GM23338 (cell line): ENCODE data around the gene FAM209B. TPM values are rescaled to one million over a fixed set of nuclear protein-coding genes. Genes with fewer than 3 reads are reported as not detected.

ENCODE experiments used
- ATAC-seq: fragments of 200-7000 bp; cut with Tn5 transposase; 3 replicates; pipeline ENCODE4 v1.9.1; 2020
- DNase-seq: peaks from one replicate; pipeline ENCODE4 v3.0.0-alpha.2; 2015; ENCODE audit warnings: low spot score
- H2AFZ ChIP-seq: fragments of 200-600 bp; sonication (generic); 2 replicates; pipeline ENCODE4 v1.8.0; 2016; ENCODE audit warnings: antibody characterized with exemption, mild to moderate bottlenecking, moderate library complexity
- H3F3A ChIP-seq: fragments of 200-600 bp; sonication (generic); replicated peaks from 2 replicates; pipeline ENCODE4 v1.8.0; 2017; ENCODE audit warnings: antibody characterized with exemption, mixed run types, low read depth
- H3K27ac ChIP-seq: fragments of 200-600 bp; sonication (generic); 2 replicates; pipeline ENCODE4 v1.6.1; 2016; ENCODE audit warnings: low read depth
- H3K27me3 ChIP-seq: fragments of 200-600 bp; sonication (generic); 2 replicates; pipeline ENCODE4 v1.8.0; 2016; ENCODE audit warnings: mild to moderate bottlenecking, mixed run types, moderate library complexity; ENCODE audit not compliant: insufficient read depth
- H3K36me3 ChIP-seq: fragments of 200-600 bp; sonication (generic); 2 replicates; pipeline ENCODE4 v1.8.0; 2016; ENCODE audit warnings: mild to moderate bottlenecking; ENCODE audit not compliant: insufficient read depth
- H3K4me1 ChIP-seq: fragments of 200-600 bp; sonication (generic); 2 replicates; pipeline ENCODE4 v1.8.0; 2016; ENCODE audit warnings: mild to moderate bottlenecking, moderate library complexity; ENCODE audit not compliant: insufficient read depth
- H3K4me2 ChIP-seq: fragments of 200-600 bp; sonication (generic); 2 replicates; pipeline ENCODE4 v1.7.1; 2017; ENCODE audit warnings: mixed run types
- H3K4me3 ChIP-seq: fragments of 200-600 bp; sonication (generic); 2 replicates; pipeline ENCODE4 v1.6.1; 2016; ENCODE audit warnings: mixed run types
- H3K79me2 ChIP-seq: fragments of 200-600 bp; sonication (generic); replicated peaks from 2 replicates; pipeline ENCODE4 v1.8.0; 2017; ENCODE audit warnings: mild to moderate bottlenecking; ENCODE audit not compliant: insufficient read depth
- H3K9me2 ChIP-seq: fragments of 200-600 bp; sonication (generic); 2 replicates; pipeline ENCODE4 v1.8.0; 2017; ENCODE audit not compliant: insufficient read depth
- H4K20me1 ChIP-seq: fragments of 200-600 bp; sonication (generic); replicated peaks from 2 replicates; pipeline ENCODE4 v1.8.0; 2017; ENCODE audit warnings: mild to moderate bottlenecking; ENCODE audit not compliant: insufficient read depth
- H3K27ac Mint-ChIP-seq: 2 replicates; pipeline ENCODE4 v1.8.0; 2020; ENCODE audit warnings: inconsistent platforms, mild to moderate bottlenecking, moderate library complexity, mixed read lengths
- H3K27me3 Mint-ChIP-seq: 3 replicates; pipeline ENCODE4 v1.8.0; 2022; ENCODE audit warnings: low read depth, mild to moderate bottlenecking, moderate library complexity, mixed read lengths, inconsistent platforms; ENCODE audit not compliant: insufficient read depth, poor library complexity
- H3K36me3 Mint-ChIP-seq: 3 replicates; pipeline ENCODE4 v1.8.0; 2021; ENCODE audit warnings: low read depth, mild to moderate bottlenecking, inconsistent platforms, moderate library complexity, mixed read lengths
- H3K4me1 Mint-ChIP-seq: 3 replicates; pipeline ENCODE4 v1.8.0; 2020; ENCODE audit warnings: mild to moderate bottlenecking, inconsistent platforms, mixed read lengths
- H3K4me3 Mint-ChIP-seq: 3 replicates; pipeline ENCODE4 v1.8.0; 2021; ENCODE audit warnings: moderate library complexity, mild to moderate bottlenecking, inconsistent platforms, mixed read lengths
- H3K9me3 Mint-ChIP-seq: 3 replicates; pipeline ENCODE4 v1.8.0; 2020; ENCODE audit warnings: moderate library complexity, mild to moderate bottlenecking, inconsistent platforms, mixed read lengths
- CREB1 ChIP-seq: fragments of 250-450 bp; sonication (Bioruptor Pico); IDR thresholded peaks from 2 replicates; pipeline ENCODE4 v1.5.0; 2020; ENCODE audit warnings: low read depth, mild to moderate bottlenecking, moderate library complexity
- CTCF ChIP-seq, 2 experiments: fragments of 200-600 bp in 1 of 2; sonication (generic) in 1 of 2; conservative IDR thresholded peaks; 2 replicates each; pipeline versions ENCODE4 v1.5.1 to v1.6.1; 2016 to 2017; ENCODE audit warnings: antibody characterized with exemption in 2 of 2, low read depth in 2 of 2, mild to moderate bottlenecking in 2 of 2, moderate library complexity in 1 of 2
- EZH2 ChIP-seq: fragments of 200-600 bp; sonication (generic); IDR thresholded peaks from one replicate; pipeline ENCODE4 v1.8.0; 2017; ENCODE audit warnings: antibody characterized with exemption, mild to moderate bottlenecking, low read depth; ENCODE audit not compliant: unreplicated experiment
- NANOG ChIP-seq: IDR thresholded peaks from 2 replicates; pipeline ENCODE4 v1.6.1; 2016; ENCODE audit warnings: antibody characterized with exemption, borderline replicate concordance
- REST ChIP-seq: IDR thresholded peaks from one replicate; pipeline ENCODE4 v1.6.1; 2018; ENCODE audit warnings: antibody characterized with exemption; ENCODE audit not compliant: unreplicated experiment
- STAT1 ChIP-seq: IDR thresholded peaks from one replicate; pipeline ENCODE4 v1.6.1; 2016; ENCODE audit warnings: antibody characterized with exemption; ENCODE audit not compliant: unreplicated experiment
- ZNF114 ChIP-seq: fragments of 250-450 bp; sonication (Bioruptor Pico); IDR thresholded peaks from 2 replicates; pipeline ENCODE4 v1.5.0; 2020; ENCODE audit warnings: mild to moderate bottlenecking, moderate library complexity
- ZNF331 ChIP-seq: fragments of 250-450 bp; sonication (Bioruptor Pico); IDR thresholded peaks from 2 replicates; pipeline ENCODE4 v1.5.0; 2020; ENCODE audit warnings: low read depth, mild to moderate bottlenecking, moderate library complexity
- polyA plus RNA-seq: library from polyadenylated mRNA; unstranded; fragments of >200 nt; fragmentation: Nextera tagmentation; extraction: Ambion mirVana; gene quantifications from 2 replicates; pipeline ENCODE4 v1.2.1, GENCODE V29; 2016
- total RNA-seq: library from RNA; depleted of rRNA; stranded (reverse); fragments of >200 nt; shearing (Covaris generic); gene quantifications from 2 replicates; pipeline ENCODE4 v1.2.3, GENCODE V29; 2014

Gene FAM209B
- total and polyA plus RNA-seq, 2 experiments from 2014 or later: 1.1 TPM; not detected in 1

DNA sequence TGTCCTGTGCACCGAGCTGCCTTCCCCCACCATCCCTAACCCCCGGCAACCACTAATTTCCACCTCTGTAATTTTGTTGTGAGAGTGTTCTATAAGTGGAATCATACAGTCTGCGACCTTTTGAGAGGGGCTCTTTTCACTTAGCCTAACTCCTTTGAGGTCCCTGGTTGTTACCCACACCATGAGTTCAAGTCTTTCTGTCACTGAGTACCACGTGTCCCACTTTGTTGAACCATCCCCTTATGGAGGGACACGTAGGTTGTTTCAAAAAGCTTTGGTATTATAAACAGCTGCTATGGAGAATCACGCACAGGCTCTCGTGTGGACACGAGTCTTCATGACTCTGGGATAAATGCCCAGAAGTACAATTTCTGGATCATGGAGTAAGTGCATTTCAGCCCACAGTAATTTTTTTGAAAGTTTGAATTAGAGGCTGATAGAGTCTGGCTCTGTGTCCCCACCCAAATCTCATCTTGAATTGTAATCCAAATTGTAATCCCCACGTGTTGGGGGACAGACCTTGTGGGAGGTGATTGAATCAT is 9.5 kb downstream of the FAM209B start (continued):
- TF ChIP-seq CTCF (conservative IDR thresholded peaks at IDR 0.05; ENCODE audit: low read depth in 2 of 2) (no peak), CREB1 (CRISPR knock-in tag) (no peak), NANOG (no peak), ZNF331 (no peak), EZH2 (no peak)

DNA sequence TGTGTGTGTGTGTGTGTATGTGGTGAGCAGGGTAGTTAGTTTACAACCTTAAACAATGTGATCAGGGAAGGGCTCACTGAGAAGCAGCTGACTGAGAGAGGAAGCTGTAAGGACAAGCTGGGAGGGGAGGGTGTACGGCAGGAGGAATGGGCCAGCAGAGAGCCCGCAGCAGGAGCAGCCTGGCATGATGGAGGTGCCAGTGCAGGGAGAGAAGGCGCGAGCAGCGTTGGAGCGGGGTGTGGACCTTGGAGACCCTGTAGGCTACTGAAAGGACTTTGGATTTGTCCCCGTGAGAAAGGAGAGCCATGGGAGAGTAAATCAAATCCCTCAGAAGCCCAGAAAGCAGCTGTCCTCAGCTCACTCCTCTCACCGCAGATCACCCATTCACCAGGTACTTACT is 18.5 kb downstream of the FAM209B start:
- Mint-ChIP-seq H3K4me3 (no peak overlapping the region), H3K4me1 (peaks cover 6% of the 10 kb centered on the region), H3K9me3 (peaks cover 8% of the 10 kb centered on the region), H3K27me3 (peaks cover 6% of the 10 kb centered on the region), H3K36me3 (no peaks in the 10 kb centered on the region), H3K27ac (no peak overlapping the region)
- TF ChIP-seq CREB1 (CRISPR knock-in tag): no peak
- TF ChIP-seq ZNF331: no peak
- TF ChIP-seq ZNF114 (CRISPR knock-in tag): no peak
- no peak for TF ChIP-seq REST
- no peak for TF ChIP-seq NANOG
- TF ChIP-seq STAT1: no peak
- H3K9me2 ChIP-seq: no peaks in the 10 kb centered on the region
- no peak overlapping the region for H3K4me3 ChIP-seq
- H3K4me2 ChIP-seq: no peak overlapping the region
- DNase-seq (no peak), ATAC-seq (no peak)
- no peaks in the 10 kb centered on the region for H3K79me2 ChIP-seq
- no peak overlapping the region for H2AFZ ChIP-seq
- no peaks in the 10 kb centered on the region for H3K36me3 ChIP-seq
- no peaks in the 10 kb centered on the region for H3K27me3 ChIP-seq
- no peaks in the 10 kb centered on the region for H3F3A ChIP-seq
- H3K4me1 ChIP-seq: no peaks in the 10 kb centered on the region
- H4K20me1 ChIP-seq: no peaks in the 10 kb centered on the region
- no peak overlapping the region for H3K27ac ChIP-seq
